C1 segment of cervical spinal cord (tissue), 14 donors: ENCODE measurements around the gene NHERF2.
A peak's percentile ranks its signal among the peaks of the same experiment; 100 is the strongest.
"Not testable (repeated sequence)": the region's sequence is repeated elsewhere in the genome, so short reads cannot be mapped to it uniquely, and the experiment has no call there.

Source experiments
- DNase-seq, 14 donors: peaks; one replicate each; lab custom pipeline; 2025; lab: John Stamatoyannopoulos, UW

Gene NHERF2

GRCh38 chr16:2005646-2006045 is 21.1 kb upstream of the NHERF2 start:
- peak in 1 of 14 donors; percentile 63 for DNase-seq

- DNase-seq: no peak
Observed at GRCh38 chr16:2006317-2006716, 20.4 kb upstream of the NHERF2 start.

GRCh38 chr16:2007081-2007836 is 19.4 kb upstream of the NHERF2 start:
- no peak for DNase-seq

GRCh38 chr16:2008009-2008526 is 18.6 kb upstream of the NHERF2 start:
- no peak for DNase-seq

GRCh38 chr16:2008631-2009163 is 18.0 kb upstream of the NHERF2 start:
- DNase-seq: no peak

- DNase-seq: peak in 1 of 14 donors; percentile 35
Observed at GRCh38 chr16:2009164-2009711, 17.5 kb upstream of the NHERF2 start.

- DNase-seq: peak in 13 of 14 donors; percentile 32 to 88 (median 68)
Observed at GRCh38 chr16:2009791-2010510, 16.8 kb upstream of the NHERF2 start, which contains the start of gene ZNF598. TSS of gene ZNF598 (minus strand) at chr16:2009821.

GRCh38 chr16:2011726-2012125 is 15.0 kb upstream of the NHERF2 start:
- DNase-seq: not testable (repeated sequence)

GRCh38 chr16:2013527-2013926 is 13.2 kb upstream of the NHERF2 start:
- DNase-seq: no peak

- no peak for DNase-seq
Observed at GRCh38 chr16:2015117-2015946, 11.4 kb upstream of the NHERF2 start.

- no peak for DNase-seq
Observed at GRCh38 chr16:2015947-2016208, 10.8 kb upstream of the NHERF2 start.

GRCh38 chr16:2016407-2016922 is 10.2 kb upstream of the NHERF2 start:
- DNase-seq: no peak

- no peak for DNase-seq
Observed at GRCh38 chr16:2019518-2019920, 7.2 kb upstream of the NHERF2 start, which contains the start of gene NPW. TSS of gene NPW (plus strand) at chr16:2019785.

GRCh38 chr16:2019921-2020831 is 6.5 kb upstream of the NHERF2 start:
- DNase-seq: no peak

GRCh38 chr16:2022723-2023091 is 4.0 kb upstream of the NHERF2 start:
- DNase-seq: peak in 1 of 14 donors; percentile 52

GRCh38 chr16:2023092-2024031 is 3.3 kb upstream of the NHERF2 start:
- peak; percentile 41 to 94 (median 84) for DNase-seq

- DNase-seq: no peak
Observed at GRCh38 chr16:2024032-2024420, 2.7 kb upstream of the NHERF2 start.

GRCh38 chr16:2025251-2025650 is 1.5 kb upstream of the NHERF2 start:
- DNase-seq: no peak

- DNase-seq: no peak
Observed at GRCh38 chr16:2025878-2026460, 733 bp upstream of the NHERF2 start.
